ENCODE results near the gene BSN. TPM values are rescaled to one million over a fixed set of nuclear protein-coding genes. Genes with fewer than 3 reads are reported as not detected.
"Not testable (repeated sequence)": the region's sequence is repeated elsewhere in the genome, so short reads cannot be mapped to it uniquely, and the experiment has no call there.

The BSN gene
- total RNA-seq, 1 experiment from 2014 or later: 0.93 TPM

- POLR2A ChIA-PET: not testable (repeated sequence)
These were observed 133.1 kb downstream of the BSN start for GRCh38 chr3:49687424-49687795.

GRCh38 chr3:49688338-49689045 is 134.2 kb downstream of the BSN start:
- CTCF ChIA-PET; H3K27me3 Mint-ChIP-seq (ENCODE audit: insufficient read depth, unreplicated experiment); H3K4me1 ChIP-seq; H3K9me3 ChIP-seq; intact Hi-C loops (cut with micrococcal nuclease; ENCODE audit: unreplicated experiment); BruUV-seq (replicated peaks); H3K27me3 ChIP-seq (replicated peaks; ENCODE audit: control insufficient read depth, insufficient read depth, low read length); H3K36me3 ChIP-seq (ENCODE audit: control insufficient read depth, insufficient read depth, low read length); H3K9me3 Mint-ChIP-seq (ENCODE audit: unreplicated experiment): not testable (repeated sequence)
- Mint-ChIP-seq H3K4me1 (ENCODE audit: low read depth, unreplicated experiment) (peaks cover 11% of the 10 kb centered on the region), H3K27ac (ENCODE audit: unreplicated experiment) (peak overlapping the region; percentile 91), H3K4me3 (ENCODE audit: unreplicated experiment) (peak overlapping the region; percentile 91), H3K36me3 (ENCODE audit: insufficient read depth, unreplicated experiment) (peaks cover 48% of the 10 kb centered on the region)
- H3K4me3 ChIP-seq (ENCODE audit: low read depth, low read length): peak overlapping the region; percentile 96
- peak; percentile 48 to 75 for DNase-seq
- POLR2A ChIA-PET: interaction anchor here (0.6 kb wide), 1 partner anchor 101 kb away, joined by 3 read pairs; no protein-coding TSS in a partner anchor

More at GRCh38 chr3:49687424-49687795, 133.1 kb downstream of the BSN start:
- H3K4me3 ChIP-seq (ENCODE audit: low read depth, low read length); H3K4me1 ChIP-seq; DNase-seq; intact Hi-C loops (cut with micrococcal nuclease; ENCODE audit: unreplicated experiment); H3K27ac Mint-ChIP-seq (ENCODE audit: unreplicated experiment); H3K9me3 Mint-ChIP-seq (ENCODE audit: unreplicated experiment); BruUV-seq (replicated peaks); H3K36me3 ChIP-seq (ENCODE audit: control insufficient read depth, insufficient read depth, low read length); H3K27me3 ChIP-seq (replicated peaks; ENCODE audit: control insufficient read depth, insufficient read depth, low read length); CTCF ChIA-PET; H3K9me3 ChIP-seq; H3K27me3 Mint-ChIP-seq (ENCODE audit: insufficient read depth, unreplicated experiment): not testable (repeated sequence)
- peak overlapping the region; percentile 35 for H3K4me3 Mint-ChIP-seq (ENCODE audit: unreplicated experiment)
- H3K36me3 Mint-ChIP-seq (ENCODE audit: insufficient read depth, unreplicated experiment): peaks cover 59% of the 10 kb centered on the region
- peaks cover 11% of the 10 kb centered on the region for H3K4me1 Mint-ChIP-seq (ENCODE audit: low read depth, unreplicated experiment)

GRCh38 chr3:49689046-49689907 is 135.0 kb downstream of the BSN start, which contains the start of the genes MST1 and RNF123:
TSS of gene MST1 (minus strand) at chr3:49689474. CDS start at chr3:49688691, 783 bp downstream.
TSS of gene RNF123 (plus strand) at chr3:49689557. CDS start at chr3:49691166, 1,609 bp downstream.
- Mint-ChIP-seq H3K4me3 (ENCODE audit: unreplicated experiment) (peak within 1 kb of the TSS; percentile 91), H3K27me3 (ENCODE audit: insufficient read depth, unreplicated experiment) (no peaks in the 10 kb centered on the region), H3K27ac (ENCODE audit: unreplicated experiment) (peak within 1 kb of the TSS; percentile 91), H3K9me3 (ENCODE audit: unreplicated experiment) (no peaks in the 10 kb centered on the region), H3K36me3 (ENCODE audit: insufficient read depth, unreplicated experiment) (peaks cover 40% of the 10 kb centered on the region), H3K4me1 (ENCODE audit: low read depth, unreplicated experiment) (peaks cover 11% of the 10 kb centered on the region)
- Histone ChIP-seq H3K4me1 (peaks cover 9% of the 10 kb centered on the region; the same call in 1 of the 2 replicates), H3K4me3 (ENCODE audit: low read depth, low read length) (peak within 1 kb of the TSS; percentile 96), H3K9me3 (no peaks in the 10 kb centered on the region), H3K27me3 (replicated peaks; ENCODE audit: control insufficient read depth, insufficient read depth, low read length) (no peaks in the 10 kb centered on the region), H3K36me3 (ENCODE audit: control insufficient read depth, insufficient read depth, low read length) (no peaks in the 10 kb centered on the region)
- ChIA-PET CTCF (interaction anchor here (0.6 kb wide), 1 partner anchor 150 kb away, joined by 3 read pairs; no protein-coding TSS in a partner anchor), POLR2A (no interaction called here)
- intact Hi-C loops (cut with micrococcal nuclease; ENCODE audit: unreplicated experiment): no loop called here
- DNase-seq: peak; percentile 90 to 94
- TSS peak; percentile 62 for BruUV-seq (replicated peaks)
- TF ChIP-seq CTCF (IDR thresholded peaks at IDR 0.05; ENCODE audit: insufficient read depth in 1 of 2, low read depth in 1 of 2, low read length in 1 of 2, severe bottlenecking in 1 of 2, unreplicated experiment in 1 of 2): peak; percentile 20 to 45

- H3K9me3 ChIP-seq; H3K27me3 Mint-ChIP-seq (ENCODE audit: insufficient read depth, unreplicated experiment); BruUV-seq (replicated peaks); H3K36me3 ChIP-seq (ENCODE audit: control insufficient read depth, insufficient read depth, low read length); H3K27me3 ChIP-seq (replicated peaks; ENCODE audit: control insufficient read depth, insufficient read depth, low read length); POLR2A ChIA-PET; H3K9me3 Mint-ChIP-seq (ENCODE audit: unreplicated experiment); DNase-seq; intact Hi-C loops (cut with micrococcal nuclease; ENCODE audit: unreplicated experiment); H3K4me1 ChIP-seq: not testable (repeated sequence)
- H3K27ac Mint-ChIP-seq (ENCODE audit: unreplicated experiment): peak overlapping the region; percentile 91
- H3K4me3 ChIP-seq (ENCODE audit: low read depth, low read length): peak overlapping the region; percentile 96
- H3K4me3 Mint-ChIP-seq (ENCODE audit: unreplicated experiment): peak overlapping the region; percentile 91
- H3K4me1 Mint-ChIP-seq (ENCODE audit: low read depth, unreplicated experiment): peaks cover 11% of the 10 kb centered on the region
- CTCF ChIA-PET: interaction anchor here (0.6 kb wide), 1 partner anchor 150 kb away, joined by 3 read pairs; no protein-coding TSS in a partner anchor
- peaks cover 35% of the 10 kb centered on the region for H3K36me3 Mint-ChIP-seq (ENCODE audit: insufficient read depth, unreplicated experiment)
These were observed 135.8 kb downstream of the BSN start for GRCh38 chr3:49689908-49690624.

GRCh38 chr3:49690856-49691255 is 136.6 kb downstream of the BSN start:
- H3K9me3 ChIP-seq; H3K4me3 ChIP-seq (ENCODE audit: low read depth, low read length); H3K36me3 ChIP-seq (ENCODE audit: control insufficient read depth, insufficient read depth, low read length); H3K9me3 Mint-ChIP-seq (ENCODE audit: unreplicated experiment); intact Hi-C loops (cut with micrococcal nuclease; ENCODE audit: unreplicated experiment); DNase-seq; BruUV-seq (replicated peaks); CTCF ChIA-PET; H3K27me3 ChIP-seq (replicated peaks; ENCODE audit: control insufficient read depth, insufficient read depth, low read length); POLR2A ChIA-PET; H3K4me1 ChIP-seq; H3K27ac Mint-ChIP-seq (ENCODE audit: unreplicated experiment); H3K27me3 Mint-ChIP-seq (ENCODE audit: insufficient read depth, unreplicated experiment): not testable (repeated sequence)
- peaks cover 27% of the 10 kb centered on the region for H3K36me3 Mint-ChIP-seq (ENCODE audit: insufficient read depth, unreplicated experiment)
- H3K4me3 Mint-ChIP-seq (ENCODE audit: unreplicated experiment): peak overlapping the region; percentile 91
- peaks cover 11% of the 10 kb centered on the region for H3K4me1 Mint-ChIP-seq (ENCODE audit: low read depth, unreplicated experiment)
